Stimulated activated naive CD4-positive, alpha-beta T cell treated with Interleukin-2 at 50 U/mL for 16 hours (primary cell): ENCODE results near the gene HOXC5.

Experiments used
- DNase-seq: peaks from one replicate; lab custom pipeline; 2025; lab: John Stamatoyannopoulos, UW

HOXC5 gene

DNA sequence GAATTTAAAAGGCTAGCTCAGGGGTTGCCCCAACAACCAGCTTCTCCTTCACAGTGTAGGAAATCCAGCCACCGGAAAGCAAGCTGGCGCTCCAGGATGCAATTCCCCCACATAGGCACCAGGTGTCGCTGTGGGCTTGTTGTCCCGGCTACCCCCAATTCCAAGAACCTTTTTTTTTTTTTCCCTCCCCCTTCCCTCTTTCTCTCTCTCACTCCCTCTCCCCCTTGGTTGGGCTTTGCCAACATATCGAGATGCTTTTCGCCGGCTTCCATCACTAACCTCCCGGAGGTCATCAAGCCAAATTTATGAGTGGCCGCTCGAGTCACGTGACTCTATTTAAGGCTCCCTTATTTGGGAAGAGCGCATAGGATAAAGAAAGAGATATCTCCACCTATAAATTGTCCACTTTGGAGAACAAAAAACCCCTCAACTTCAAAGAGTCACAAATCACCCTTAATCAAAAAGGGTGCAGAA lies at the start of gene HOXC5:
Gene HOXC5, plus strand, starts transcription at position 424 of the 474 bp plus-strand sequence. CDS start 73 bp downstream, outside the sequence.
- peak; percentile 25 for DNase-seq

DNA sequence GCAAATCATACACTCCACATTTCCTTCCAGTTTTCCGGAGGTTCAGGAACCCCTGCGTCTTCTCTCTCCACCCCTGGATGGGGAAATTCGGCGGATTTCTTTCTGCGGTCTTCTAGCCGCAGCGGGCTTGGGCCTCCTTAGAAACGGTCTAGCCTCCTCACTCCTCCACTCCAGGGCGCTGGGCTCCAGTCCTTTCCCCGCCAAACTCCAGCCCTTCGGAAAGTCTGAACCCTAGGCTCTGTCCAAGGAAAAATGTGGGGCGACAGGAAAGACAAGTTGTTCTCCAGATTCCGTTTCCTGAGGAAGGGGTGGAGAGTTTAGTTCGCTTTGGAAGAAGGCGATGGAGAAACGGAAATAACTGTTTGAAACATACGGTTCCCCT lies 49.3 kb upstream of the HOXC5 start:
- no peak for DNase-seq

DNA sequence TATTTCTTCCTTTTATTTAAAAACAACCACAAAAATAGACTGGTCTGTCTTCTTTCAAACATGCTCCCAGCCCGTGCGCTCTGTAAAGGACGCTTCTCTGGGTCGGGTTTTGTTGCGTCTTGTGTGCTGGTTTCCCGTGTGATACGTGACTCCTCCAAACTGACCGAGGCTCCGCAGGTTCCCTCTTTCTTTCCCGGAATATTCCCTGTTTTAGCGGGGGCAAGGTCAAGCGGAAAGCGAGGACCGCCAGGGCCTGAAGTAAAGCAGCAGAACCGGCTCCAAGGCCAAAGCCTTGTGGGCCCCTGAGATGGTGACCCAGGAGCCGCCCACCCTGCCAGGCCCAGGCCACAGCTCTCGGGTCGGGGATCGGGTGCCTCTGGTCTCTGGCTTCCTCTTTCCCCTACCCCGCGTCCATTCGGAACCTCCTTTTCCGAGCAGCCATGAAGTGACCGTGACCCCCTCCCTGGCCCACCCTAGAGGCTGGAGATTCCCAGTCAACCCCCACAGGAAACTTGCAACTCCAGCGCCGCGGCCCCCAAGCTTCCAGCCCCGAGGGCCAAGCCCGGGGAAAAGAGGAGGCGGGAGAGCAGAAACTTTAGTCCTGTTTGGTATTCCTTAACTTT lies 48.8 kb upstream of the HOXC5 start:
- no peak for DNase-seq

DNA sequence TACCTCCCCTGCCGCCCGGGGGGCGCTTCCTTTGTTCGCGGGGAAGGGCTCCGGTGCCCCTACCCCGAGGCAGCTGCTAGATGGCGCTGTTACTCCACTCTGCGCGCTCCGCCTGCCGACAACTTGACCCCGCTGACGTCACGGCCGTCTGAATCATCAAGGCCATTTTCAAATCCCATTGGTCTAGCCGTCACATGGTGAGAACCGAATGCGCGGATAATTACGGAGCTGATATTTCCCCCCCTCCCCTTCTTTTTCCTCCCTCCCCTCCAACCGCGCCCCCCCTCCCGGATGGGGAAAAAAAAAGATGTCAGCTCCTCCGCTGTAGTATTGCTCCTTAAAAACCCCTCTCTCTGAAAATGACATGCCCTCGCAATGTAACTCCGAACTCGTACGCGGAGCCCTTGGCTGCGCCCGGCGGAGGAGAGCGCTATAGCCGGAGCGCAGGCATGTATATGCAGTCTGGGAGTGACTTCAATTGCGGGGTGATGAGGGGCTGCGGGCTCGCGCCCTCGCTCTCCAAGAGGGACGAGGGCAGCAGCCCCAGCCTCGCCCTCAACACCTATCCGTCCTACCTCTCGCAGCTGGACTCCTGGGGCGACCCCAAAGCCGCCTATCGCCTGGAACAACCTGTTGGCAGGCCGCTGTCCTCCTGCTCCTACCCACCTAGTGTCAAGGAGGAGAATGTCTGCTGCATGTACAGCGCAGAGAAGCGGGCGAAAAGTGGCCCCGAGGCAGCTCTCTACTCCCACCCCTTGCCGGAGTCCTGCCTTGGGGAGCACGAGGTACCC lies 47.8 kb upstream of the HOXC5 start, which contains the start of gene HOXC10:
Gene HOXC10, plus strand, starts transcription at position 246 of the 791 bp plus-strand sequence. Its CDS starts 114 bp downstream, at position 360.
- peak; percentile 66 for DNase-seq

DNA sequence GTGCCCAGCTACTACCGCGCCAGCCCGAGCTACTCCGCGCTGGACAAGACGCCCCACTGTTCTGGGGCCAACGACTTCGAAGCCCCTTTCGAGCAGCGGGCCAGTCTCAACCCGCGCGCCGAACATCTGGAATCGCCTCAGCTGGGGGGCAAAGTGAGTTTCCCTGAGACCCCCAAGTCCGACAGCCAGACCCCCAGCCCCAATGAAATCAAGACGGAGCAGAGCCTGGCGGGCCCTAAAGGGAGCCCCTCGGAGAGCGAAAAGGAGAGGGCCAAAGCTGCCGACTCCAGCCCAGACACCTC lies 47.2 kb upstream of the HOXC5 start:
- DNase-seq = no peak

DNA sequence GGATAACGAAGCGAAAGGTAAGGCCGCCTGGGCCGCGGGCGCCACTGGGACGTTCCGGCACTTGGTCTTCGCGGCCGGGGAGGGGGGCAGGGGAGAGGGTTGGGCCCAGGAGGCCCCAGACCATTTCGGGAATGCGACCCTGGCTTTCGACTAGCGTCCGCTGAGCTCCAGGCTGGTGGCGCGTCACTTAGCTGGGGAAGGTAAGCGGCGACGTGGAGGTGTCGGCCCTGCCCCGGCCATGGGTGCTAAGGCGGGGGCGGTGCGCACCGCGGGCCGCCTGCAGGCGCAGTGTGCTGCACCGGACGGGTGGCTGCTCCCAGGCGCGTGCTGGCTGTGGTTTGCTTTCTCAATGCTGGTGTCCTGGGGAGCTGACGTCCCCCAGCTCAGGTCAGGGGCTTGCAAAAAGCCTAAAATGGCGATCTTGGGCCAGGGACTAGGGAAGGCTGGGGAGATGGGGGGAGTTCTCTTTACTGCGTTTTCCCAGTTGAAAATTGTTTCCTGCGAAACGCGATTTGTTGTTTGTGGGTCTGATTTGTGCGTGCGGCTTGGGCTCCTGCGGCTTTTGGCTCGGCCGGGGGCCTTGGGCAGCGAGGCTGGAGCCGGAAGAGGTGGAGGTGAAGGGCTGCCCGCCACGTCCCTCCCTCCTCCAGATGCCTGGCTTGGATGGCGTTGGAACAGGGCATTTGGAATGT lies 46.7 kb upstream of the HOXC5 start:
- DNase-seq = no peak

DNA sequence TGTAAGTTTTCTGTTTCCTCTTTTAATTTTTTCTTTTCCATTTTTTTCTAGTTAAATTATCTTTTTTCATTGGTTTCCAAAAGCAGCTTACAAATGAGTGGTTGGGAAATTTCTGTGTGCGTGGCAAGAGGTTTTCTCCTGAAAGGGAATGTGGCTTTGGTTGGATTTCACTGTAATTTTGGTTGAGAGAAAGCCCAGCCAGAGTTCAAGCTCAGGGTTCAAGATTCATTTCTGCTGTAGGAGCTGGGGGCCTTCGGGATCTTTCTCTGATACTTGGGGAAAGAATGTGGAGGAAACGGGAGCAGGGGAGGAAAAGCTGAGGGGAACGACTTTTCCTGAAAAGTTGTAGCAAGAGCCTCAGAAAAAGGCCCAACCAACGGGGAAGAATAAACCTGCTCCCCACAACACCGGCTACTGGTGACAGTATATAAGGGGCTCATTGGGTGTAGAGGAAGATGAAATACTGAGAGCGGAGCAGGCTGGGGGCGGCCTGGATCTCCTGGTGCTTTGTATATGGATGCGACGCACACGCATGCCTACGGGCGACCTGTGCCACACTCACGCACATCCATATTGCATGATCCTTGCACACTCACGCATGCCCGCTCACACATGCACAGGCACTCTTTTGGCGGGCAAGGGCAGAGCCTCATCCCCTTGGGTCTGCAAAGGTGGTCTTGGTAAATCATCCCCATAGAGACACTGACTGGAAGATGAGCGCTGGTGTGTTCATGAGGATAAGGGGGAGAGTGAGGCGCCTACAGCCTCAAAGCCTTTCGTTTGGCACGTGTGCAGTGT lies 46.0 kb upstream of the HOXC5 start:
- no peak for DNase-seq

DNA sequence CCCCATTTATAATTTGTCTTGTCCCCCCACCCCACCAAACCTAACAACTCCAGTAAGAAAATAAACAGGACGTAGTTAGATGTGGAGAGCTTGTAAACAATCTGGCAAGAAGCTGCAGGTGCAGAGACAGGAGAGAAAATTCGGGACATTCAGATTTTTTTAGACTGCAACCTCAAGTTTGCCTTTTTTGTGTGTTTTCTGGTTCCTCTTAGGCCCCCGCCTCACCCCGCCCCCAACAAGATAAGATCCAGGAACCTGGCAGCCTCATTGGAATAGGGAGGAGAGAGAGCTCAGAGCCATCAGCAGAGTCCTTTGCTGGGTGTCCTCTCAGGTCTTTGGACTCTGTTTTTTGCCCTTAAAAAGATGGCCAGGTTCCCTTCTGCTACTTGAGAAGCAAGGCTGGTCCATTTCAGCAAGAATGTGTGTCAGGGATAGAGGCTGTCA lies 45.0 kb upstream of the HOXC5 start:
- DNase-seq = no peak

DNA sequence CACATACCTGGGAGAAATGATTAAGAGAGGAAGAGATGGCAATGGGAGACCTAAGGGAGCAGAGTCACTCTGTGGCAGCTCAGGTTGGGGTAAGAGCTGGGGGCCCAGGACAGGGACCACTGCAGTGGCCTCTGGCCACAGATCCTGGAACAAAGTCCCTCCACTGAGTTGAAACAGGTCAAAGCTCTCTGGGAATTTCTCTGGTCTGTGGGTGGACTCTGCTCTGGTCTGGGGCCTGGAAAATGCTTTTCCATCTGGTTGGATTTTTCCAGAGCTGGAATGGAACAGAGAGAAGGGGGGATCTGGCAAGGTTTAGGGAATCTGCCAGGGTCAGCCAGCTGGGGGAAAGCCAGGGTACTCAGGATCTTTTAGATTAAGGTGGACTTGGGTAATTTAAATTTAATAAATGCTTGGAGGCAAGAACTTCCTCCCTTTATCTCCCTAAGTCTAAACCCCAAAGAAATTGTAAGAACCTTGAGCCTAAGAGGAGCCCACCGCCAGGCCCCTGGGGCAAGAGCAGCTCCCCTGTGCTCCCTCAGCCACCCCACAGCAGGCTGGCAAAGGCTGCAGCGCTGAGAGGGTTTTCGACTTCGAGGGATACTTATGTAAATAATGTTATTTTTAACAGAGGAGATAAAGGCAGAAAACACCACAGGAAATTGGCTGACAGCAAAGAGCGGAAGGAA lies 44.2 kb upstream of the HOXC5 start:
- no peak for DNase-seq

DNA sequence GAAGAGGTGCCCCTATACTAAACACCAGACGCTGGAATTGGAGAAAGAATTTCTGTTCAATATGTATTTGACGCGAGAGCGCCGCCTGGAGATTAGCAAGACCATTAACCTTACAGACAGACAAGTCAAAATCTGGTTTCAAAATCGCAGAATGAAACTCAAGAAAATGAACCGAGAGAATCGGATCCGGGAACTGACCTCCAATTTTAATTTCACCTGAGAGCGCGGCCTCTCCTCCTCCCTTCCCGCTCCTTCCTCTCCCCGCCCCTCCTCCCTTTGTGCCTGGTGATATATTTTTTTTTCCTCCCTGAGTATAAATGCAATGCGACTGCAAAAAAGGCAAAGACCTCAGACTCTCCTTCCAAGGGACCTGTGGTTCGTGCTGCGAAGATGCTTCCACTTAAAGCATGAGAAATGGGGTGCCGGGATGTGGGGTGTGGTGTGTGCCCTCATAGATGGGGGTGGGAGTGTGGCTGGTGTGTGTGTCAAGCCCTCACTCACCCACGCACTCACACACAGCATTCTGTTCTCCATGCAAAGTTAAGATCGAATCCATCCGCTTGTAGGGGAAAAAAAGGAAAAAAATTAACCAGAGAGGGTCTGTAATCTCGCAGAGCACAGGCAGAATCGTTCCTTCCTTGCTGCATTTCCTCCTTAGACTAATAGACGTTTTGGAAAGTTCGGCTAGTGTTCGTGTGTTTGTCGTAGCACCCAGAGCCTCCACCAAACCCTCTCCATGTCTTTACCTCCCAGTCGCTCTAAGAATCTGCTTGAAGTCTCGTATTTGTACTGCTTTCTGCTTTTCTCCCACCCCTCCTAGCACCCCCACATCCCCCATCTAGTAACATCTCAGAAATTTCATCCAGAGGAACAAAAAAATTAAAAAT lies 43.4 kb upstream of the HOXC5 start:
- DNase-seq = peak; percentile 17

DNA sequence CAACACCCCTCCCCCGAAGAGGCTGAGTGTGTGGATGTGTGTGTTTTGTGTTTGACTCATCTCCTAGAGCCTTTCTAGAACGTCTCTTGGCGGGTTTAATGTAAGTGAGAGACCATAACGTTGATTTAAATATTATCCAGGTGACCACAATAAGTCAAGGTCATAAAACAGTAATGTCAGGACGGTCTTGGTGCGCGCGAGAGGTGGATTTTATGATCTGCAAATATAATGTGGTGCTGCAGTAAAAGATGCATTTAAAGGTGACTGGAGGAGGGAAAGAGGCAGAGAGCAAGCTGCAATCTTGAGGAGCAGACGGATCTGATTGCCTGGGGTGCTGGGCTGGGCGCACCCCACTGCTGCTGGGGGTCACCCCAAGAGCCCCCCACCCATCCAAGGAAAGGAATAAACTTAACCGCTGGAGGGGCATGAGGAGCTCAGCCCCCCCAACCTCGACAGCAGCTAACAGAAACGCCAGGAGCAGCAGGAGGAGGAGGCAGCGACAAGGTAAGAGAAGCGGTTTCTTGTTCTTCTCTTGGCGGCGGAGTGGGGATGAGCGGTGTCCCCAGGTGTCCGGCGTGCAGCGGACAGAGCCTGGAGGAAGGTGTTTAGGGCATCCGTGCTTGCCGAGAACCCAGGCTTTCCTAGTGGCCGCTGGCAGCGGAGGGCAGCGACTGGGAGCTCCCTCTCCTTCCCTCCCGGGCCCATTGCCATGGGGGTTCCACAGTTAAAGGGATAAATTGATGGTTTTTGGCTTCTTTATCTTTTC lies 42.4 kb upstream of the HOXC5 start:
- DNase-seq = no peak

DNA sequence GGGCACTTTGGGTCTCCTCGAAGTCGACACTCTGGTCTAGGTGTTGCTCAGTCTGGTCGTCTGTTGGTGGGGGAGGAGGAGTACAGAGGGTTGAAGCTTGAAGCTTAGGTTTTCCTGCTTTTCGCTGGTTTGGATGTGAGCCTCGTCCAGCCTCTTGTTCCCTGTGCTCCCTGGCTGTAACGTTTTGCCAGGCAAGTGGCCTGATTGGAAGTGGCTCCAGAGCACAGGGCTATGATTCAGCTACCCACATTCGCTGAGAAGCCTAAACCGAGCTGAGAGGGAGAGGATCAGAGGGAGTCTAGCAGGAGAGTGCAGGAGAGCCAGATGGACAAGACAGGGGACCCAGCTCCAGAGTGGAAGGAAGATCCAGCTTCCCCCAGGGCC lies 41.8 kb upstream of the HOXC5 start:
- DNase-seq = no peak

DNA sequence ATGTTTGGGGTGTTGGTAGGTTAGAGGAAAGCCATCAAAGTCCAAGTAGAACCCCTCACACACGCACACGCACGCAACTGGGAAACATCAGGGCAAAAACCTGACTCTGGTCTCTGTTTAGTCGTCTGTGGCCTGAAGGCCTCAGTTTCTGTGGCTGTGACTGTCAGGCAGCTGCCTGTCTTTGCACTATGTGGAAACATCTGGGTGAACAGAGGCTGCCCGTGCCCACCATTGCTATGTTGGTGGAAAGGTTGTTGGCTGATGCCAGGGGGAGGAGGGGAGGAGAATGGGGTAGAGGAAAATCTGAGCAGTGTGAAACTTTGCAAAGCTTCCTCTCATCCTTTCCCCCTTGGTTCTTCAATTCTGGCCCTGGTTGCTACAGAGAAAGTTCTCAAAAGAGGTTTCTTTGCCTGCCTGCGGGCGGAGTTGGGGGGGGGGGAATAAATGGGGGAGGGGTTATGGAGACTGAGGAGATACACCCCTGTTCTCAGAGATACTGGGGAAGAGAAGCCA lies 40.4 kb upstream of the HOXC5 start:
- no peak for DNase-seq

DNA sequence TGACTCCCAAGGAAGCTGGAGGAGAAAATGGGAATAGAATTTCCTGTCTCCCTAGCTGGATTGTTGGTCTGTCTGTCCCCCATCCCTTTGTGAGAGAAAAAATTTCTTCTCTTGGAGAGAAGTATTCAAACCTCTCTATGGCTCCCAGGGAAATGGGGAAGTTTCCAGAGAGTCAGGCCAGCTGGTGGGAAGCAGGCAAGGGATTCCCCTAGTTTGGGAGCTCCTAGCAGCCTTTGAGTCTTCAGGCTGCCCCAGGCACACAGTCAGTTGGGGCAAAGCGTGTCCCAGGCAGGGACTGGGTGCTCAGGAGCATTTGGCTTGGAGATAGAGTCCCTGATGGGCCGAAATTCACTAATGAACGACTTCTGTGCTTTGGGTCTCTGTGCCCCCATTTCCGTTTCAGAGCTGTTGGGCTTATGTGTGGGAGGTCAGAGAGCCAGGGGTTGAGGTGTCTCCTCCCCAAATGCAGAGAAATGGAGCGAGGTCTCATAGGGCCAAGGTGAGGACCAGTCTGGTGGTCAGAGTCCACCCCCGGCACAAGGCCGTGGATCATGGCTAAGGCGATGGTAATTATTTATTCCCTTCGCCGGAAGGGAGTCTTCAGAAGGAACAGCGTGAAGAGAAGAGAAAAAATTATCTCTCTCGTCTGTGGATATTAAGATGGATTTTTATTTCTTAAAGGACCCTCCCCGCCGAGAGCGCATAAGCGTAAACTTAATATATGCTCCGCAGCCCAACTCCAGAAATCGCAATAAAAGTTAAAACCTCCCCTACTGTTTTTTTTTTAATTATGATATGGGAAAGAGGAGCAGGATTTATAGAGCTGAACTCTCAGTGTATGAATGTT lies 39.5 kb upstream of the HOXC5 start:
- DNase-seq = no peak

DNA sequence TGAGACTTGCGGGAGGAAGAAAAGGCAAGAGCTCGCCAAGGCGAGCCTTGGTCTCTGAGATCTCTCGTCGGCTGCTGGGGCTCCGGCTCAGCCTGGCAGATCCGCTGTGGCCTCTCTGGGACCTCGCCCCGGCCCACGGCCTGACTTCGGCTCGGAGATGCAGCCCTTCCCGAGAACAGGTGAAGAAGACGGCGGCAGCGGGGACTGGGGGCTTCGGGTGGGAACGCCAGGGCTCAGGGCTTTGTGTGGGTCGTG lies 38.9 kb upstream of the HOXC5 start:
- DNase-seq = no peak

DNA sequence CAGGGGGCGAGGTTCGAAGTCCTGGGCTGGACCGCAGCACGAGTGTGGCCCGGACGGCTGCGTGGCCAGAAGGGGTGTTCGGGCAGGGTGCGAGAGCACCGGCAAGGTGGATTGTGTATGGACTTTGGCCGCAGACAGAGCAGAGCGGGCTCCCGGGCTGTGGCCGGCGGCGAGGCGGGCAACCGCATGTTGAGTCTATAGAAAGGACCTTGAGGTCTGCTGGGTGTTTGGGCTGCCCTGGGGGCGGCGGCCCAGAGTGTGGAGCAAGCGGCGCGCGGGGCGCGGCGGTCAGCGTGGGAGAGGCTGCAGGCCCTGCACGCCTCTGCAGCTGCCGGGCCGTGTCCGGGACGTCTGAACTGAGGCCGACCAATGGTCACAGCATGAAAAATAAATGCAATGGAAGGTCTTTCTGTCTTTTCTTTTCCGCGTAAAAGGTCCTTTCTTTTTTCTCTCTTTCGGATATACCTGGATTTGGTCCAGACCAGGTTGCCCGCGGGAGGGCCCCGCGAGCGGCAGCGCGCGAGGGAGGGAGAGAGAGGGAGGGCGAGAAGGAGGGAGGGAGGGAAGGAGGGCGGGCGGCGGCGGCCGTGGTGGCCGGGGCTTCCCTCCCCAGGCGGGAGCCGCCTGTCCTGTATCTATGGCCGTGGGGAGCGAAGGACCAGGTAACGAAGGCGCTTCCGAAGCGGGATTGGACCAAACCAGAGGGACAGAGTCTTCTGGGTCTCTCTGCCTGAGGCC lies 38.4 kb upstream of the HOXC5 start:
- no peak for DNase-seq

DNA sequence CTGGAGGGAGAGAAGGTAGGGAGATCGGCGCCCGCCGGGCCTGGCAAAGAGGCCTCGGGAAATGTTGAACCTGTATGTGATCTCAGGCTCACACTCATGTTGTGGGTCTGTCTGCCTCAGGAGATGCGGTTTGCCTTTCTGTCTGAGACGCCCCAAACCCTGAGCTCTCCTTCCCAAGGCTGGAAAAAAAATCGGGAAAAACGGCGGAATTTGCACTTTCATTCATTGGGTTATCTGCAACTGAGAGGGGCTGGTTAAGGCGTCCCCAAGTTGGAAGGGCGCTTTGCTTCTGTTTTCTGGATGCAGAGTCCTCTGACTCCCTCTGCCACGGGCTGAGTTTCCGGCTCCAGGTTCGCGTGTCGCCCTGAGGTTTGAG lies 37.9 kb upstream of the HOXC5 start:
- DNase-seq = no peak
